Measurements from ENCODE around the gene RPS6KA2.

The RPS6KA2 gene

GRCh38 chr6:166673309-166673708 is 46.3 kb upstream of the RPS6KA2 start:
- no peak for DNase-seq
- Histone ChIP-seq H2AFZ (ENCODE audit: low read depth, low read length) (no peak overlapping the region), H3K4me1 (ENCODE audit: insufficient read depth, low read length) (no peaks in the 10 kb centered on the region), H3K4me3 (ENCODE audit: low read depth in 1 of 2, low read length in 2 of 2) (no peak overlapping the region), H3K27me3 (ENCODE audit: insufficient read depth, low read length, poor library complexity) (peaks cover 5% of the 10 kb centered on the region), H4K20me1 (ENCODE audit: insufficient read depth, low read length) (no peaks in the 10 kb centered on the region), H3K79me2 (ENCODE audit: insufficient read depth, low read length) (no peaks in the 10 kb centered on the region), H3K9ac (ENCODE audit: low read depth, low read length) (no peak overlapping the region), H3K27ac (ENCODE audit: low read length) (no peak overlapping the region), H3K4me2 (ENCODE audit: insufficient read depth, low read length) (no peak overlapping the region), H3K9me3 (ENCODE audit: insufficient read depth, low read length, severe bottlenecking) (no peaks in the 10 kb centered on the region), H3K36me3 (ENCODE audit: insufficient read depth, low read length) (no peaks in the 10 kb centered on the region)
- TF ChIP-seq CTCF (IDR thresholded peaks at IDR 0.05; ENCODE audit: borderline replicate concordance, extremely low read depth, low read length, poor library complexity, severe bottlenecking) (no peak), EZH2 (IDR thresholded peaks at IDR 0.05; ENCODE audit: borderline replicate concordance, low read depth, low read length, severe bottlenecking) (no peak)
- no peak for ATAC-seq (ENCODE audit: insufficient read depth, low read depth)

- H3K27me3 ChIP-seq (ENCODE audit: insufficient read depth, low read length, poor library complexity): peaks cover 6% of the 10 kb centered on the region
- no peaks in the 10 kb centered on the region for H3K4me1 ChIP-seq (ENCODE audit: insufficient read depth, low read length)
- no peaks in the 10 kb centered on the region for H3K79me2 ChIP-seq (ENCODE audit: insufficient read depth, low read length)
- H3K9ac ChIP-seq (ENCODE audit: low read depth, low read length): no peak overlapping the region
- H3K4me2 ChIP-seq (ENCODE audit: insufficient read depth, low read length): no peak overlapping the region
- DNase-seq (no peak), ATAC-seq (ENCODE audit: insufficient read depth, low read depth) (no peak)
- TF ChIP-seq CTCF (IDR thresholded peaks at IDR 0.05; ENCODE audit: borderline replicate concordance, extremely low read depth, low read length, poor library complexity, severe bottlenecking) (no peak), EZH2 (IDR thresholded peaks at IDR 0.05; ENCODE audit: borderline replicate concordance, low read depth, low read length, severe bottlenecking) (no peak)
- no peak overlapping the region for H3K27ac ChIP-seq (ENCODE audit: low read length)
- no peak overlapping the region for H2AFZ ChIP-seq (ENCODE audit: low read depth, low read length)
- H3K4me3 ChIP-seq (ENCODE audit: low read depth in 1 of 2, low read length in 2 of 2): no peak overlapping the region
- H4K20me1 ChIP-seq (ENCODE audit: insufficient read depth, low read length): no peaks in the 10 kb centered on the region
- no peaks in the 10 kb centered on the region for H3K36me3 ChIP-seq (ENCODE audit: insufficient read depth, low read length)
- H3K9me3 ChIP-seq (ENCODE audit: insufficient read depth, low read length, severe bottlenecking): no peaks in the 10 kb centered on the region
Observed at GRCh38 chr6:166672624-166673206, 45.7 kb upstream of the RPS6KA2 start.

- no peaks in the 10 kb centered on the region for H3K36me3 ChIP-seq (ENCODE audit: insufficient read depth, low read length)
- TF ChIP-seq EZH2 (IDR thresholded peaks at IDR 0.05; ENCODE audit: borderline replicate concordance, low read depth, low read length, severe bottlenecking): no peak
- no peak for TF ChIP-seq CTCF (IDR thresholded peaks at IDR 0.05; ENCODE audit: borderline replicate concordance, extremely low read depth, low read length, poor library complexity, severe bottlenecking)
- H3K4me3 ChIP-seq (ENCODE audit: low read depth in 1 of 2, low read length in 2 of 2): no peak overlapping the region
- H2AFZ ChIP-seq (ENCODE audit: low read depth, low read length): no peak overlapping the region; the same call in 1 of the 2 replicates
- ATAC-seq (ENCODE audit: insufficient read depth, low read depth) (no peak), DNase-seq (no peak)
- no peaks in the 10 kb centered on the region for H4K20me1 ChIP-seq (ENCODE audit: insufficient read depth, low read length)
- peaks cover 8% of the 10 kb centered on the region for H3K27me3 ChIP-seq (ENCODE audit: insufficient read depth, low read length, poor library complexity)
- no peaks in the 10 kb centered on the region for H3K9me3 ChIP-seq (ENCODE audit: insufficient read depth, low read length, severe bottlenecking)
- no peak overlapping the region for H3K9ac ChIP-seq (ENCODE audit: low read depth, low read length)
- no peaks in the 10 kb centered on the region for H3K4me1 ChIP-seq (ENCODE audit: insufficient read depth, low read length)
- no peak overlapping the region for H3K4me2 ChIP-seq (ENCODE audit: insufficient read depth, low read length)
- H3K79me2 ChIP-seq (ENCODE audit: insufficient read depth, low read length): no peaks in the 10 kb centered on the region
- no peak overlapping the region for H3K27ac ChIP-seq (ENCODE audit: low read length)
Observed at GRCh38 chr6:166672146-166672545, 45.1 kb upstream of the RPS6KA2 start.
